HUDEP-2 (cell line): ENCODE data around the gene SPRED2.
A peak's percentile ranks its signal among the peaks of the same experiment; 100 is the strongest.

ENCODE experiments used
- DNase-seq, 76 experiments: peaks; one replicate each; lab custom pipeline; 2025; ENCODE audit not compliant: unreplicated experiment in 76 of 76; lab: John Stamatoyannopoulos, UW

The SPRED2 gene

DNA sequence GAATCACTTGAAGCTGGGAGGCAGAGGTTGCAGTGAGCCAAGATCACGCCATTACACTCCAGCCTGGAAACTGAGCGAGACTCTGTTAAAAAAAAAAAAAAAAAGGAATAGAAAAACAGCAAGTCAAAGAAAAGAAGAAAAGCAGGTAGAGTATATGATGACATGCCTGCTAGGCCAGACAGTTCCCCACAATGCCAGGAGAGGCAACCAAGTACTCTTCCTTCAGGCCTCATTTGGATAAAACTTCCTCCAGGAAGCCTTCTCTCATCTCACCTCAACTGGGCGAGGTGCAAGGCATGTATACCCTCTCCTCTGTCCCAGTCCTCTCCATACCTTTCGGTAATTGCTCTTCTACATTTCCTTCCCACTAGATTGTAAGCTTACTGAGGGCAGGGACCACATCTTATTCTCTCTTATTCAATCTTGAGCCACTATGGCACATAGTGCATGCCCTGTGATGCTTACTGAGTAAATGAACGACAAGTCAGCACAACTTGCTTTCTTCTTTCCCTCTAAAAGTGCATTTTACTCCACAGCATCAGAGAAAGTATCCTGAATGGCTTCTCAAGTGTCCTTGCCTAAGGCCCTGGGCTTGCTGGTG, 10.1 kb upstream of the SPRED2 start:
- no peak for DNase-seq

DNA sequence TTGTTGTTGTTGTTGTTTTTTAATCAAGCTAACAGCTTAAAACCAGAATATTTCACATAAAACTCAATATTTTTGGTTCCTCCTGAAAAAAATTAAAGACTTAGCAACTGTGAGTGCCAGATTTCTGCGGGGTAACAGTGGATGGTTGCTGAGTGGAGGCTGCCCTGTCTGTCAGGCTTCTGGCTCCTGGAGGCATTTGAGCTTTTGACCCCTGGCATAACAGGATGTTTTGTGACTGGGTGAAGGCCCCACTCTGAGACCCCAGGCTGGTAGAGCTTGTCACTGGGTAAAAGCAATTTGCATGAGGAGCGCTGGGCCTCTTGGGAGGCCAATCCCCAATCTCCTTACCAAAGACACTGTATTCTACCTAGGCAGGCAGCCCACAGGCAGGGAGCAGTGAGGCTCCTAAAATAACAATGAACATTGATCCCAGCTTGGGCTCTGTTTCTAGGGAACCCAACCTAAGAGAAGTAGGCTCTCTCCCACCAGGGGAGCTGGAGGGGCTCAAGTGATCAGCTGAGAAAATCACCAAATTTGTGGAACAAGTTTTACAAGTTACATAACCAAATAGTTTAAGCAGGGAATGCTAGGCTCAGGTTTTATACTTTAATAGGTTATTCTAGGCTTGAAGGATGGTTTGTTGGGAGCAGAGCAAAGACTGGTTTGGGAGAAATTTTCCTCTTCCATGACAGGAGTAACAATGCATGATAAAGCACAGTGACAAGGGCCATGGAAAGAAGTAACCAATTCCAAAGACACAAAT, 5.9 kb upstream of the SPRED2 start:
- no peak for DNase-seq

DNA sequence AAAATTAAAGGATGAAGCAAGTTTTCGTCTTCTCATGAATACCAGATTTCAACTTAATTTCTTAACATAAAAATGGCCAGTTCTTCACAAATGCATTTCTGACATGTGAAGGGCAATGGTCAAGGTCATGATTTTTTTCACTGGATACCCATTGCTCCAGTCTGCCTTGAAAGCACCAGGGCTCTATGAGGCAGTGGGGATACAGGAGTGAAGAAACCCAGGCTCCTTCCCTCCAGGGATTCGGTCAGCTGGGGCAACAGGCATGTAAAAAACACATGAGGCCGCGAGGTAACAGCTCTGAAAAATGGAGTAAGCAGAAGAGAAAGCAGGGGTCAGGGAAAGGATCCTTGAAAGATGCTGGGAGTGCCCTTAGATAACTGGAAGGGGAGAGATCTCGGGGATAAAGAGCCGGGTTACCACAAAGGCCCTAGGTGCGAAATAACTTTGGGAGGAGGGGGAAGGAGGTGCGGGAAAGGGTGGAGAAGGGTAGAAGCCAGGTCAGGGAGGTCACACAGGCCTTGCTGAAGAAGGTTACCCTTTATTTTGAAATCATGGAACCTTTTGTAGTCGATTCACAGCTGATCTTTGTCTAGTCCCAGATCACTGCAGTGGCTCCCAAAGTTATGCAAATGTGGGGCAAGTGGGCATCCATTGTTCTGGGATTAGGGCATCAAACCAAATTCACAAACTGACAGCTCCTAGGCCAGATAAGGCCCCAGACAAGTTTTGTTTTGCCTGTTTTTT, 5.2 kb upstream of the SPRED2 start:
- DNase-seq = no peak

DNA sequence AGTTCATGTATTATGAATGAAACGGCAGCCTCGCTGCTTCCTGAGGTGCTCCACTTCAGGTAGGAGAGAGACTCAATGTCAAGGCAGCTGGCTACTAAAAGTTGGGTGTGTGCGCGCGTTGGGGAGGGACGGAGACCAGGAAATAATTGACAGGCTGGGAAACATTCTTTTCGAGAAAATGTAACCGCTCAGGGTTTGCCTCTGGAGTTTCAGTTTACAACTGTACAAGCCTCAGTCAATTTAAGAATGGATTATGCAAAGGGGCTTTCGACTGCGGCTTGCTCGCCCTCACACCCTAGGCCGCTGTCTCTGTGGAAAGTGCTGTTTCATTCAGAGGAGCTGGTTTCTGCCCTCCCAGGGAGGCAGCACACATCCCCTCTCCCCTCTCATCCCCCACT, 4.4 kb upstream of the SPRED2 start:
- DNase-seq = peak in 5 of 76 experiments; percentile 29 to 46 (median 38)

DNA sequence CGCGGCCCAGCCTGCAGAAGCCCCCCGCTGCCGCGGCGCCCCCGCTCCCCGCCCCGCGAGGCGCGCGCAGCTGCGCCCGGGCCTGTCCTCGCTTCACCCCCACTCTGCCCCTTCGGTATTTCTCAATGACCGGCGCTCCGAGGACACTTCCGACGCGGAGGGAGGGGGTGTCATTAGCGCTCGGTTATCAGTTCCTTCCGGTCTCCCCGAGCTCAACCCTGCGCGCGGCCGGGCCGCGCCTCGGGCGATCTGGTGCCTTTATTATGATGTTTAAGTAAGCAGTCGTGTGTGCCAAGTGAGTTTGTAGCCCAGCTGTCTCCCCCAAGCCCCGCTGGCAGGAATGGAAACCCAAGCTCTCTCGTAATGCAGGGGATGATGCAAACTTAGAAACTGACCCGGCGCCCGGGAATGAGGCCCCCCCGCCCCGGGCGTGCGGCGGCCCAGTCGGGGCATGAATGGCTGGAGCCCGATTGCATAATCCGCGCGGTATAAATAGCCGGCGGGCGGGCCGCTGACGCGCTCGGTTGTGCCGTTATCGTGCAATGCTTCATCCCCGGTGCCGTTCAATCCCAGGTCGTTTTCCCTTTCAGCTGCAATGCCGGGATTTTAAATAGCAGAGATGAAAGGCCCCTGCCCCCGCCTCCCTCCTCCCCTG, 3.9 kb upstream of the SPRED2 start:
- DNase-seq = peak in 71 of 76 experiments; percentile 11 to 77 (median 56)

- peak in 61 of 76 experiments; percentile 2 to 77 (median 51) for DNase-seq
Observed at GRCh38 chr2:65435625-65436168, 3.3 kb upstream of the SPRED2 start.

GRCh38 chr2:65434592-65435241, 2.3 kb upstream of the SPRED2 start:
- DNase-seq = no peak

DNA sequence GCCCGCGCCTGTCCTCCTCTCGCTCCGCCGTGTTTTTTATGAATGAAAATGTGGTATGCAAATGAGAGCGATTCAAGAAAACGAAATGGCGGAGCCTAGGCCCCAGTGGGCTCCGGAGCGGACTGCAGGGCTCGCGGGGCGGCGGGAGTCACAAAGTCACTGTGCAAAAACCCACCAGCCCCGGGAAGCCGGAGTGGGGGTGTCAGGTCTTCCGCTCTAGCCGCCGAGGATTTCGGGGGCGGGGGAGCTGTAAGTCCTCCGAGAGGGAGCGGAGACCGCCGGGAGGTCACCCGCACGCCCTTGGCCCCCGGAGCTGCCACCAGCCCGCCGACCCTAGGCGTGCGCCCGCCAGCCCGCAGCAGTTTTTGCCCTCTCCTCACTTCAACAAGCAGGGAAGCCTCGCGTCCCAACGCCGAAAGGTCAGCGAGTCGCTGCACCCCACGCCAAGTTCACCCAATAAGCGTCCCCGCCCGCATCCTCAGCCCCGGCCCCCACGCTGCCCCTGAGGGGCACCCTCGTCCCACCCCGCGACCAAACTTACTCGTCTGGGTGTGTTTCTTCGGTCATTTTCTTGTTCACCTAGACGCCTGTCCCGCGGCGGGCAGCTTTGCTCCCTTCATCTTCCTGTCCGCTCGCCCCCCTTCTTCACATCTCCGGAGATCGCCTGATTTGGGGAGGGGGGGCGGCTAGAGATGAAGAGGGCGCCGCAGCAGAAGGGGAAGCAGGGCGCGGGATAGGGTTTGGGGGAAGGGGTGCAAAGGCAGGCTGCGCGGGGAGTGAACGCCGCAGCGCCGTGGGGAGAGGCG, 775 bp downstream of the SPRED2 start:
- peak in 19 of 76 experiments; percentile 5 to 52 (median 28) for DNase-seq

DNA sequence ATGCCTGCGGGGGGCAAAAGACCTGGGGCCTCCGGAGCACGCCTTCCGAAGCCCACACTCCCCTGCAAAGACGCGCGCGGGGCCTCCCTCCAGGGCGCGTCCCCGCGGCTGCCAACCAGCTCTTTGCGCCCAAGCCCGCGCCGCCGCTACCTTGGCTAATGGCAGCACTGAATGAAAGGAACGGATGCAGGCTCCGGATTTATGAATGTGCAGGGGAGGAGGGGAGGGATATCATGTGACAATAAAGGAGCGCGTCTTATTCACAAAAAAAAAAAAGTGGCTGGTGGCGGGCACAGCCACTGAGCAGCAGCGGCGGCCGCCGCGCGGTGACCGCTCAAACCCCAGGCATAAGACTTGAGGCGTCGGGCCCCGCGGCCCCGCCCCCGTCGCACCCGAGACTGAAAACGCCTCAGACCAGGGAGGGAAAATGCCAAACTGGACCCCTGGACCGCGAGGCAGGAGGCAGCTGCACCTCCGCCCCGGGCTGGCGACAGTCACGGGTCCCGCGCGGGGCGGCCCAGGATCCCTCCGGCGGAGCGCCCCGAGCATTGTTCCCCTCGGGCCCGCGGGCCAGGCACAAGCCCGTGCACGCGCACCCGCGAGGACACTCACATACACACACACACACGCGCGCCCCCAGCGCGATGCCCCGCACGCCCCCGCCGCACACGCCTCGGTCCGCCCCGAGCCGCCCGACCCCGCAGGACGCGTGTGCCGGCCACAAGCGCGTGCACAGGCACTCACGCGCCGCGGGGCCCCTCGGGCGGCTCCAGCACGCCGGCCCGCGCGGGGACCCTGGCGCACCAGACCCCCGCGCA, 1.6 kb downstream of the SPRED2 start:
- DNase-seq = peak in 73 of 76 experiments; percentile 12 to 78 (median 51)

- no peak for DNase-seq
Observed at GRCh38 chr2:65429786-65430602, 2.4 kb downstream of the SPRED2 start.

GRCh38 chr2:65427532-65427931, 4.9 kb downstream of the SPRED2 start:
- DNase-seq = no peak

GRCh38 chr2:65425276-65425675, 7.1 kb downstream of the SPRED2 start:
- no peak for DNase-seq

- no peak for DNase-seq
Observed at GRCh38 chr2:65424391-65424790, 8.0 kb downstream of the SPRED2 start.

DNA sequence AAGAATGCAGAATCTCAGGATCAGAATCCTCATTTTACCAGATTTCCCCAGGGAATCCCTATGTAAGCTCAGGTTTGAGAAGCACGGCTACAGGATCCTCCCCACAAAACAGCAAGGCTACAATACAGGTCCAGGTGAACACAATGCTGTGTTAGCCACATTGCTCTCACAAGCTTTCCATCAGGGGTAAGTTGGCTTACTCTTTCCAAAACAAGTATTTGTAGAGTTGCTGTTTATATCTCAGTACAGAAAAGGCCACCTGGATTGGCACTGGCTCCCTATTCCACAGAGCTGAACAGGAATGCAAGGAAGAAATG, 11.0 kb downstream of the SPRED2 start:
- DNase-seq = no peak

- peak in 10 of 76 experiments; percentile 5 to 32 (median 15) for DNase-seq
Observed at GRCh38 chr2:65420712-65421431, 11.5 kb downstream of the SPRED2 start.

DNA sequence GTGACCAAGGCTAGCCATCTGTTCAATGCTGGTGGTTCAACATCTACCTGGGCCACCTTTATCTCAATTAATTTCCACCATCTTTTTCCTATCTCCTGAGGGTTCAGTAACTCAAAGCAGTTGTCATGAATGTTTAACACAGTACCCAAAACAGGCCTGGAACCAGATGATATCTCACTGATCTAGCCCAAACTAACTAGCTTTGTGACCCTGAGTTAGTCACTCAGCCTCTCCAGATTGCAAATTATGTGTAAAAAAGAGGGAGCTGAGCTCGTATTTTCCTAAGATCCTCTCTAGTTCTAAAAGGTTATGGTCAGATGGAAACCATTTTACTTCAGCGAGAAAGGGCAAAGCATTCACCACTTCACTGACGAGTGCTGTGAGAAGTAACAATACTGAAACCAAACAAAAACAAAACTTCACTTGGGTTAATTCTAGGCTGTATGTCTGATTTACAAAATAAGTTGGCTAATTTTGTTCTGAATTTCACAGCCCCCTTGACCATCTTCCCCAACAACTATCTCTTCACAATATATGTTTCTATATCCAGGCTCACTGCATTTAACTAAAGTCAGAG, 14.8 kb downstream of the SPRED2 start:
- no peak for DNase-seq

DNA sequence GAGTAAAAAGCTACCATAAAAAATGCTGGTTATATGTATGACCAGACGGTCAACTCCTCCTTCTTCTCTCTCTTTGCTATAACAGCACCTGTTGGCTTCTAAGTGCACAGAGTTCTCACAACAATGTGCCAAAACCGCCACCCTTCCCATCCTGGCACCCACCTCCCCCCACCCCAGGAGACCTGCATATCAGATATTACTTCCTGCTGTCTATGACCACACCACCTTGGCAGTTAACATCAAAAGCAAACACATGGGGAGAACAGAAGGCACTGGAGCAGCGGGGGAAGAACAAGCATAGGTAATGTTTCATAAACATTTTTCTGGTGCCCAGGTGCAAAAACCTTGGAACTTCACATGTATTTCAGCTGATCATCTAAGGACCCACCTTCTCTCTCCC, 15.5 kb downstream of the SPRED2 start:
- peak in 1 of 76 experiments; percentile 6 for DNase-seq
